SK-N-SH (cell line): ENCODE results near the gene THSD4. TPM values are rescaled to one million over a fixed set of nuclear protein-coding genes. Genes with fewer than 3 reads are reported as not detected.

Experiments
- CTCF ChIA-PET: fragments of 300-600, 350-600 bp; formaldehyde crosslinking; extraction: SDS; loops from one replicate; lab custom pipeline; 2021; lab: Yijun Ruan, JAX
- POLR2A ChIA-PET: fragments of 350-600 bp; sonication (Branson Sonifier 250); formaldehyde crosslinking; extraction: SDS; loops from one replicate; lab custom pipeline; 2020; ENCODE audit warnings: antibody characterized with exemption, inconsistent platforms; lab: Yijun Ruan, JAX
- DNase-seq: peaks from one replicate; pipeline ENCODE4 v3.0.0; 2012
- H2AFZ ChIP-seq: fragments of 200-600 bp; sonication (generic); 2 replicates; pipeline ENCODE4 v1.8.1; 2016; ENCODE audit warnings: antibody characterized with exemption, mild to moderate bottlenecking, low read depth
- H3F3A ChIP-seq: fragments of 200-600 bp; sonication (generic); replicated peaks from 2 replicates; pipeline ENCODE3; 2016; ENCODE audit warnings: antibody characterized with exemption, mild to moderate bottlenecking; ENCODE audit not compliant: insufficient read depth
- H3K27ac ChIP-seq, 2 experiments: fragments of 200-500 bp in 1 of 2; fragments of 200-600 bp in 1 of 2; sonication (Bioruptor generic) in 1 of 2; sonication (generic), shearing (Covaris generic) in 1 of 2; 2 replicates each; pipeline versions ENCODE4 v1.5.1 to v1.6.1; 2014 to 2016; ENCODE audit warnings: low read depth in 2 of 2, inconsistent platforms in 1 of 2, low read length in 1 of 2, mild to moderate bottlenecking in 1 of 2, mixed read lengths in 1 of 2
- H3K27me3 ChIP-seq: fragments of 200-600 bp; sonication (generic), shearing (Covaris generic); 2 replicates; pipeline ENCODE4 v1.6.1; 2016; ENCODE audit warnings: mixed run types; ENCODE audit not compliant: insufficient read depth
- H3K36me3 ChIP-seq, 2 experiments: fragments of 200-500 bp in 1 of 2; fragments of 200-600 bp in 1 of 2; sonication (Bioruptor generic) in 1 of 2; sonication (generic) in 1 of 2; replicated peaks in 1 of 2; 2 replicates each; pipeline versions ENCODE3 to v1.5.1; 2014 to 2016; ENCODE audit warnings: low read length in 1 of 2, mild to moderate bottlenecking in 1 of 2; ENCODE audit not compliant: insufficient read depth in 2 of 2, control insufficient read depth in 1 of 2
- H3K4me1 ChIP-seq, 2 experiments: fragments of 200-500 bp in 1 of 2; fragments of 200-600 bp in 1 of 2; sonication (Bioruptor generic) in 1 of 2; sonication (generic), shearing (Covaris generic) in 1 of 2; 2 replicates each; pipeline versions ENCODE4 v1.5.1 to v1.6.1; 2014 to 2016; ENCODE audit warnings: low read depth in 1 of 2, low read length in 1 of 2, mixed run types in 1 of 2; ENCODE audit not compliant: insufficient read depth in 2 of 2, control insufficient read depth in 1 of 2
- H3K4me2 ChIP-seq: fragments of 200-600 bp; sonication (generic), shearing (Covaris generic); 2 replicates; pipeline ENCODE4 v1.6.1; 2017; ENCODE audit warnings: mixed run types
- H3K4me3 ChIP-seq, 2 experiments: fragments of 200-500 bp in 1 of 2; fragments of 200-600 bp in 1 of 2; sonication (Bioruptor generic) in 1 of 2; sonication (generic), shearing (Covaris generic) in 1 of 2; 2 replicates each; pipeline versions ENCODE4 v1.5.1 to v1.8.1; 2014 to 2016; ENCODE audit warnings: low read depth in 2 of 2, inconsistent platforms in 1 of 2, low read length in 1 of 2, mild to moderate bottlenecking in 1 of 2, mixed read lengths in 1 of 2, moderate library complexity in 1 of 2
- H3K79me2 ChIP-seq: fragments of 200-600 bp; sonication (generic); 2 replicates; pipeline ENCODE4 v1.8.1; 2017; ENCODE audit warnings: mild to moderate bottlenecking; ENCODE audit not compliant: insufficient read depth
- H3K9ac ChIP-seq: fragments of 200-600 bp; sonication (generic); 2 replicates; pipeline ENCODE4 v1.6.1; 2017; ENCODE audit warnings: mixed run types
- H3K9me2 ChIP-seq: fragments of 200-600 bp; sonication (generic); 2 replicates; pipeline ENCODE4 v1.6.1; 2017; ENCODE audit warnings: mixed run types
- H3K9me3 ChIP-seq: fragments of 200-600 bp; sonication (generic); 2 replicates; pipeline ENCODE4 v1.6.1; 2017; ENCODE audit warnings: mixed run types, mild to moderate bottlenecking, moderate library complexity
- H4K20me1 ChIP-seq: fragments of 200-600 bp; sonication (generic); 2 replicates; pipeline ENCODE4 v1.6.1; 2017; ENCODE audit warnings: mild to moderate bottlenecking, mixed run types; ENCODE audit not compliant: insufficient read depth
- CTCF ChIP-seq: fragments of 200-600 bp; sonication (generic); IDR thresholded peaks from 2 replicates; pipeline ENCODE4 v1.6.1; 2017; ENCODE audit warnings: antibody characterized with exemption, mild to moderate bottlenecking, moderate library complexity
- ELF1 ChIP-seq: IDR thresholded peaks from 2 replicates; pipeline ENCODE4 v1.4.0; 2012
- FOSL2 ChIP-seq: IDR thresholded peaks from 2 replicates; pipeline ENCODE4 v1.4.0; 2012; ENCODE audit warnings: low read depth, mild to moderate bottlenecking, moderate library complexity, borderline replicate concordance
- FOXJ3 ChIP-seq: sonication (generic); formaldehyde crosslinking; IDR thresholded peaks from 2 replicates; pipeline ENCODE4 v1.5.1; 2020; ENCODE audit warnings: mild to moderate bottlenecking, missing genetic modification reagents
- JUND ChIP-seq: IDR thresholded peaks from 2 replicates; pipeline ENCODE4 v1.4.0; 2012
- RAD21 ChIP-seq: IDR thresholded peaks from 2 replicates; pipeline ENCODE4 v1.6.1; 2012; ENCODE audit warnings: mild to moderate bottlenecking, low read length
- RCOR1 ChIP-seq: fragments of 150-350 bp; IDR thresholded peaks from 2 replicates; pipeline ENCODE4 v1.6.1; 2017; ENCODE audit warnings: antibody characterized with exemption, low read length
- REST ChIP-seq: IDR thresholded peaks from 2 replicates; pipeline ENCODE4 v1.6.1; 2012; ENCODE audit warnings: mild to moderate bottlenecking, low read depth, low read length, moderate library complexity
- TEAD4 ChIP-seq: IDR thresholded peaks from 2 replicates; pipeline ENCODE4 v1.4.0; 2012; ENCODE audit warnings: mild to moderate bottlenecking, borderline replicate concordance; ENCODE audit not compliant: insufficient read depth
- ZBTB33 ChIP-seq: IDR thresholded peaks from 2 replicates; pipeline ENCODE4 v1.4.0; 2012; ENCODE audit warnings: low read depth, borderline replicate concordance
- WGBS: methylation state at CpG from one replicate; pipeline ENCODE4 v1.1.6; 2017; ENCODE audit warnings: low lambda C conversion rate; 5-methylcytosine and 5-hydroxymethylcytosine counted together
- polyA plus RNA-seq, 3 experiments: library from polyadenylated mRNA; depleted of rRNA; stranded (reverse); fragments of >200 nt; gene quantifications; 2 replicates each; pipeline ENCODE4 v1.2.3, GENCODE V29; 2012

THSD4 gene
- polyA plus RNA-seq, 1 of the 3 experiments (the other 2 are of a cell fraction): 79.1 TPM

DNA sequence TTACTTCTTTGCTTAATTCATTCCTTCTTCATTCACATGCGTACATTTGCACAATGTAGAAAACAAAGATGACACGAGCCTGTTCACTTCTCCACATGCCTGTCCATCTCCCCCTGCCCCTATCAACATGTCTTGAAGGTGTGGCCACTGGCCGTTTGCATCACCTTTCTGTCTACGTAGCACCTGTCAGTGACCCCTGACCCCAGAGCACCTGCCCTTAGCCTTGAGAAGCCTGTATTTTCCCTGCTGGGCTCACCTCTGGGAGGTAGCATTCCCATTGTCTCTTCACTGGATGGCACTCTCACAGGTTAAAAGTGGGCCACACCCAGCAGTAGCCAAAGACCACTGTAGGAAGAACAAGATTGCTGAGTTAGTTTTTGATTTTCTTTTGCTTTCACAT is 234.1 kb downstream of the THSD4 start:
- CTCF ChIA-PET: no interaction called here
- Histone ChIP-seq H3K27me3 (no peaks in the 10 kb centered on the region), H3K36me3 (peaks cover 6 to 13% of the 10 kb centered on the region in 2 experiments), H3K9ac (no peak overlapping the region), H3K9me3 (no peaks in the 10 kb centered on the region), H3K4me2 (no peak overlapping the region), H3K79me2 (no peaks in the 10 kb centered on the region), H3K4me1 (no peaks in the 10 kb centered on the region; a peak in 1 of 4 replicates), H3K27ac (no peak overlapping the region), H3F3A (no peaks in the 10 kb centered on the region), H3K4me3 (no peak overlapping the region), H3K9me2 (no peaks in the 10 kb centered on the region), H4K20me1 (no peaks in the 10 kb centered on the region), H2AFZ (no peak overlapping the region)
- no peak for TF ChIP-seq FOSL2
- no peak for TF ChIP-seq RAD21
- no peak for TF ChIP-seq TEAD4
- no peak for TF ChIP-seq REST
- no peak for TF ChIP-seq CTCF
- TF ChIP-seq JUND: no peak
- no peak for TF ChIP-seq FOXJ3 (CRISPR knock-in tag)
- TF ChIP-seq RCOR1: no peak
- TF ChIP-seq ZBTB33: no peak
- TF ChIP-seq ELF1: no peak
- no peak for DNase-seq
- POLR2A ChIA-PET: no interaction called here
- 91% methylated on average over 4 of the region's 4 CpGs for WGBS
